NCI-H1694 treated with DMSO at 0.1 percent for 48 hours (cell line): ENCODE data around the gene JADE3.
A peak's percentile ranks its signal among the peaks of the same experiment; 100 is the strongest.
"Not testable (repeated sequence)": the region's sequence is repeated elsewhere in the genome, so short reads cannot be mapped to it uniquely, and the experiment has no call there.

Source experiments
- DNase-seq: peaks from one replicate; lab custom pipeline; 2025; lab: John Stamatoyannopoulos, UW

JADE3 gene

DNA sequence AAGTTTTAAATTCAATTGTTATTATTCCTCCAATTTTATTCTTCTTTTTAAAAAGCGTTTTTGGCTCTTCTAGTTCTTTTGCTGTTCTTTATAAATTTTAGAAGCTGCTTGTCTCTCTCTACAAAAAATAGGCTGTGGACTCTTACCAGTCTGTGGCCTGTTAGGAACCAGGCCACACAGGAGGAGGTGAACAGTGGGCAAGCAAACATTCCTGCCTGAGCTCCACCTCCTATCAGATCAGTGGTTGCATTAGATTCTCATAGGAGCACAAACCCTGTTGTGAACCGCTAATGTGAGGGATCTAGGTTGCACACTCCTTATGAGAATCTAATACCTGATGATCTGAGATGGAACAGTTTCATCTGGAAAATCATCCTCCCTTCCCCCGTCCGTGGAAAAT is 23.1 kb downstream of the JADE3 start:
- no peak for DNase-seq

DNA sequence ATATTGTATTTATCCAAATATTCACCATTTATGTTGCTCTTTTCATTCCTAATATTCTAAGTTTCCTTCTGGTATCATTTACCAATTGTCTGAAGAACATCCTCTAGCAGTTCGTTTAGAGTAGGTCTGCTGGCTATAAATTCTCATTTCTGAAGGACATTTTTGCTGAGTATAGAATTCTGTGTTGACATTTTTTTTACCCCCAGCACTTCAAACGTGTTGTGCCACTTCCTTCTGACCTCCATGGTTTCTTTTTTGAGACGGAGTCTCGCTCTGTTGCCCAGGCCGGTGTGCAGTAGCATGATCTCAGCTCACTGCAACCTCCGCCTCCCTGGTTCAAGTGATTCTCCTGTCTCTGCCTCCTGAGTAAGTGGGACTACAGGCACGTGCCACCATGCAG is 26.4 kb downstream of the JADE3 start:
- no peak for DNase-seq

DNA sequence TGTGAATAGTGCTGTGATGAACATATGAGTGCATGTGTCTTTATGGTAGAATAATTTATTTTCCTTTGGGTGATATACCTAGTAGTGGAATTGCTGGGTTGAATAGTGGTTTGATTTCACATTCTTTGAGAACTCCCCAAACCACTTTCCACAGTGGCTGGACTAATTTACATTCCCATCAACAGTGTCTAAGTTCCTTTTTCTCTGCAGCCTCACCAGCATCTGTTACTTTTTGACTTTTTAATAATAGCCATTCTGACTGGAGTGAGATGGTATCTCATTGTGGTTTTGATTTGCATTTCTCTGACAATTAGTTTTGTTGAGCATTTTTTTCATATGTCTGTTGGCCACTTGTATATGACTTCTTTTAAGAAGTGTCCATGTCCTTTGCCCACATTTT is 29.1 kb downstream of the JADE3 start:
- no peak for DNase-seq

- no peak for DNase-seq
Measured at GRCh38 chrX:46953137-46953527, 40.9 kb downstream of the JADE3 start.

DNA sequence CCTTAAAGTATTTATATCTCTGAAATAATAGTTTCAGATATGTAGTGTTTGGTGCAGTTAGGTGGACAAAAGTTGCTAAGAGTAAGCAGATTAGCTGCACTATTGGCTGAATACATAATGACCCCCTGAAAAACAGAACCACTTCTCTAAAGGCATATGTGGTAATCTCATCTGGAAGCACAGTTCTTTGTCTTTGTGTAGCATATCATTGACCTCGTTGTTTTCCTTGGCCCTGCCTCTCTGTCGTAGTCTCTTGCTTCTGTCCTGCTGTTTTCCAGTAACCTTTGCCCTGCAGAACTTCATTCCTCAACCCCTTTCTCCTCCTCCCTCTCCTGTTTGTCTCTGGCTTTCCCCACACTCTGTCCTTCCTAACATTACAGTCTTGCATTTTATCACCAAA is 41.4 kb downstream of the JADE3 start:
- no peak for DNase-seq

GRCh38 chrX:46954716-46955115 is 42.5 kb downstream of the JADE3 start:
- DNase-seq: no peak

GRCh38 chrX:46956589-46956988 is 44.4 kb downstream of the JADE3 start:
- not testable (repeated sequence) for DNase-seq

DNA sequence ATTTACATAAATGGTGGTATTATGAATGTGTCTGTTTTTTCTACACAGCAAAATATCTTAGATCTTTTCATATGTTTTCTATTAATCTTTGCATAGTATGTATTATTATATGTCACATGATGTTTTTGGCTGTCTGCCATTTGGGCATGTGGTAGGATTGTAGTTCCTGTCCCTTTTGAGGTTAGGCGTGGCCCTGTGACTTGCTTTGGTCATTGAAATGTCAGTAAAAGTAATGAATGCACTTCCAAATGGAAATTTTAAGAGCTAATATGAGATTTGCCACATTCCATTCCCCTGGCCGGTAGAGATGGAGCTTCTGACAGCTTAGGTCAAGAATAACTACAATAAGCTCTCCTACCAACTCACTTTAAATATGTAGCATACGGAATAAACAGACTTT is 45.1 kb downstream of the JADE3 start:
- no peak for DNase-seq

DNA sequence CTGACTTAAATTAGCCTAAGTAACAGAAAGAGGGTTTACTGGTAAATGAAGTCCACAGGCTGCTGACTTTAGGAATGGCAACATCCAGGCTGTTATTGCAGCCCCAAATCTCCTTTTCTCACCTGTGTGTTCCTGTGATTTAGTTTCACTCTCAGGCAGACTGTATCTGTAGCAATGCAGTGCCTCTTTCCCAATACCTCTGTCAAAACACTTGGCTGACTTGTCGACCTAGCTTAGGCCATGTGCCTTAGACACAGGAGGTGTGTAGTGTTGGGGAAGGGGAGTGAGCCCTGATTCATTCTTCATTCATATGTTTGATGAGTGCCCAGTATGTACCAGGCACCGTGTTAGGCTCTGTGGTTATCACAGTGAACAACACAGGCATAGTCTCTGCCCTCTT is 46.9 kb downstream of the JADE3 start:
- no peak for DNase-seq

- DNase-seq: no peak
Measured at GRCh38 chrX:46959985-46960700, 47.9 kb downstream of the JADE3 start.

DNA sequence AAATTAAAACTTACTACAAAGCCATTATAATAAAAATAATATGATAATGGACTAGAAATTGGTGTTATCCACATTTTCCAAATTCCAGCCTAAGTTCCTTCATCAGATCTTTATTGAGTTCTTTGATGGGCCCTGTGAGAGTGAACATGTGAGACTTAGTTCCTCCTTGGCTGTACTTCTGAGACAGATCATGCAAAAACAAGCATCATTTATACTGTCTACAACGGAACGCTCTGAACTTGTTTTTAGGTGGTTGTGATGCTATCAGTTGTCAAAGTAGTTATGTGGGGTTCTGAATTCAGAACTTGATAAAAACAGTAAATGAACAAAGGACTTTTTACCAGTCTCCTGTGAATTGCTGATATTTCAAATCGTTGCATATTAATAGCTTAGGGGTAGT is 48.9 kb downstream of the JADE3 start:
- no peak for DNase-seq

DNA sequence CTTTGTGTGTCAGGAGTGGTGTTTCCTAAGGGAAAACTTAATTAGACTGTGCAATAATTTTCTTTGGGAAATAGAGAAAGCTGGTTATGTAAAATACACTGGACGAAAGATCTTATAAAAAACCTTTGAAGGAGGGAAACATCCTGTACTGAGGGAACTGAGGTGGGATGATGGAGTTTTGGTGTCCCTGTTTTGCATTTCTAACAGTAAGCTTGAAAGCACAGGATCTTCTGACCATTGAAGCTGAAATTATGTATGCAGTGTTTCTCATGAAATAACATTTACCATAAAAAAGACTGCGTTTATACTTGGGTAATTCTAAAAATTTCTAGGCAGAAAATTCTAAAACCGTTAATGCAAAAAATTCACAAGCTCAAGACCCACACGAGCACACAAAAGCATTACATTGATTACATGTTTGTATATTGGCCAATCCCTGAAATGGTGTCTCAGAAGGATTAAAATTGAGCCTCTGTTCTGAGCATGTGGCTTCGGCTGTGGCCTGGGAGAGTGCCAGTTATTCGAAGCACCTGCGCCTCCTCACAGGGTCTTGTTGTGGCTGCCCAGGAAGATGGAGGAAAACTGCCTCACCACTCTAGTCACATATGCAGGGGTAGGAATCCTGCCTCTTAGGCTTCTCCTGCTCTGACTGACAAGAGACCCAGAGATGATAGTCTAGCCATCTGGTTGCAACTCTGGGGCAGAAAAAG is 49.5 kb downstream of the JADE3 start:
- no peak for DNase-seq

DNA sequence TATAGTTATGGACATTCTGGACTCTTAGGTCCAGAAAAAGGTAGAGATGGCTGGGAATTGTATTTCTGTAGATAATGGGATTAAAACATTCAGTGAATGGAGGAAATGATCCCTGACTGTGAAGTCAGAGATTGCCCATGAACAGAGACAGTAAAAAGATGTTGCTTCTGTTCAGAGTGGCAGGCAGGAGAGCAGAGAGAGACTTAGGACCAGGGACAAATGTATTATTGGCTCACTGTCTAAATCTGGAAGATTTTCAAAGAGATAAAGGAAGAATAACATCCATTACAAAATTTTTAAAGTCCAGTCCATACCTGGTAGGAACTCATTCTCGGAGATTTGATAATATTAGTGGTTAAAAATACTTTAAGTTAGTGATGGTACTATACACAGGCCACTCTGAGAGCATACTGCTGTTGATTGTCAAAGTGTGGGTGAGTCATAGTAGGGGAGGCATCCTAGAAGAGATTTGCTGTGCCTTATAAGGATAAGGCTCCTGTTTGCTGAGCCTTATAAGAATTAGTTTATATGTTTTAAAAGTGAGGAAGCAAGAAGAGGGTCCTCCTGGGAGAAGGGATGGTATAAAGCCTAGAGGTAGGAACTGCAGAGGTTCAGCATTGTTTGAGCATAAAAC is 53.0 kb downstream of the JADE3 start:
- no peak for DNase-seq

GRCh38 chrX:46967547-46967946 is 55.3 kb downstream of the JADE3 start:
- no peak for DNase-seq

GRCh38 chrX:46977046-46977445 is 64.8 kb downstream of the JADE3 start:
- not testable (repeated sequence) for DNase-seq

DNA sequence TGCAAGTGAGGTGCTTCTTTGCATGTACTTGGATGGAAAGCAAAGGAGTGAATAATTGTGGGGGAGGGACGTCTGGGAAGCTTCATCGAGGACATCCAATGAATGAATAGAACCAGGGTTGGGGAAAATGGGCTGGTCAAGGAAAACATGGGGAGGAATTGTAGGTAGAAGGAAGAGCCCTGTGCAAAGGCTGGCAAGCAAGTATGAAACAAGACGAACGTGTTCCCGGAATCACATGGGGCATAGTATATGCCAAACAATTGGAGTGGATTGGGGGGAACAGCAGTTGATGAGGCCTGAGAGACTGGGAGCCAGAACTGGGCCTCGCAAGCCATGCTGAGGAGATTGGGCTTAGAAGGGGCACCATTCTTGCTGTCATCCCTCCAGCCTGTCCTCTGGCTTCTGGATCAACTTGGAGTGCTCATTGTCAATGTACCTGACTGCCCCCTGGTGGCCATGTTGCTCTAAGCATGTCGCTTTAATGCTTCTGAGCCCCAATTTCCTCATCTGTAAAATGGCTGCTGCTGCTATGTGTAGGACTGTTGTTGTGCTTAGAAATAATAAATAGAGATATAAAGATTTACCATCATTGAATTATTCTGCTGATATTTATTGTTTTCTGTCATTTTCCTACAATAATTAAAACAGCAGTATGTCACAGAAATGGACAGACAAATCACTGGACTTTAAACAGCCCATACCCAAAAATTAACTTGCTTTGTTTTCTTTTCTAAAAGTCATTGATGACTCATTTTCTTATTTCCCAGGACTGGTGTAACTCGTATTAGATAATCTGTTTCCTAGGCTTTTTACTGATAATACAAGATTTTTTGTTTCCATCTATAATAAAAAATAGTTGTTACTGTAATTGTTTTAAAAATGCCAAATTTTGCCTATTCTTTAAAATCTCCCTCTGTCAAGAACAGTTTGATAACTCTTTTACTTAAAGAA is 66.4 kb downstream of the JADE3 start:
- DNase-seq: peak; percentile 41

GRCh38 chrX:46984705-46985104 is 72.5 kb downstream of the JADE3 start:
- no peak for DNase-seq

GRCh38 chrX:46989548-46989947 is 77.3 kb downstream of the JADE3 start:
- DNase-seq: no peak

GRCh38 chrX:46991664-46992063 is 79.4 kb downstream of the JADE3 start:
- no peak for DNase-seq

DNA sequence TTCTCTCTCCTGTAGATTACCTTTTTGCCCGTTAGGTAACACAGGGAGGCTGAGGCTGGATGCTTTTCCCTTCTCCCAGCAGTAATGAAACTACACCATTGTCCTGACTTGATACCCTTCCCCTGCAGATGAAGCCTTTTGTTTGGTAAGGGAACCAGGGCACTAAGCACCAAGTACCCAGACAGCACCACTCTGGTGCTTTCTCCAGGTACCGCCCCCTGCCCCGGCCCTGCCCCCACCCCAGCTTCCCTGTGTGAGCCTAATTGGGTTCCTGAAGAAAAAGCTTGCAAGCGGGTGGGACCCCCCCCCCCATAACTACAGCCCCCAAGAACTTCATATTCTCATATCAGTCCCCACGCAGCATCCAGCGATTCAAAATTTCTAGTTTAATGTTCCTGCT is 79.8 kb downstream of the JADE3 start:
- no peak for DNase-seq

GRCh38 chrX:46994096-46994495 is 81.9 kb downstream of the JADE3 start:
- no peak for DNase-seq

DNA sequence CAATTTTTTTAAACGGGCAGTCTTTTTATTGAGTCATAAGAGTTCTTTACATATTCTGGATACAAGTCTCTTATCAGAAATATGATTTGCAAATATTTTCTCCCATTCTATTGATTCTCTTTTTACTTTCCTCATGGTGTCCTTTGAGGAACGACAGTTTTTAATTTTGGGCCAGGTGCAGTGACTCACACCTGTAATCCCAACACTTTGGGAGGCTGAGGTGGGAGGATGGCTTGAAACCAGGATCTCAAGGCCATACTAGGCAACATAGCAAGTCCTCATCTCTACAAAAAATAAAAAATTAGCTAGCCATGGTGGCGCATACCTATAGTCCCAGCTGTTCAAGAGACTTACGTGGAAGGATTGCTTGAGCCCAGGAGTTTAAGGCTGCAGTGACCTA is 99.9 kb downstream of the JADE3 start:
- no peak for DNase-seq
